Trophoblast cell (in vitro differentiated cells and primary cell): ENCODE measurements around the gene SLITRK5.

ENCODE experiments used
- DNase-seq, 2 donors: peaks; one replicate each; pipeline ENCODE4 v3.0.0-alpha.2; 2016
- H2AFZ ChIP-seq: 2 replicates; pipeline ENCODE4 v1.6.1; 2013; ENCODE audit warnings: low read length, moderate library complexity, mild to moderate bottlenecking; ENCODE audit not compliant: insufficient read depth, poor library complexity
- H2AK5ac ChIP-seq: 2 replicates; pipeline ENCODE4 v1.6.1; 2013; ENCODE audit warnings: mild to moderate bottlenecking, low read length
- H2BK120ac ChIP-seq: 2 replicates; pipeline ENCODE4 v1.6.1; 2013; ENCODE audit warnings: low read length, mild to moderate bottlenecking, moderate library complexity; ENCODE audit not compliant: insufficient read depth, poor library complexity
- H2BK12ac ChIP-seq: 2 replicates; pipeline ENCODE4 v1.6.1; 2013; ENCODE audit warnings: mild to moderate bottlenecking, low read length, moderate library complexity
- H2BK5ac ChIP-seq: 2 replicates; pipeline ENCODE4 v1.6.1; 2013; ENCODE audit warnings: low read length, low read depth, moderate library complexity, mild to moderate bottlenecking; ENCODE audit not compliant: poor library complexity
- H3K14ac ChIP-seq: 2 replicates; pipeline ENCODE4 v1.6.1; 2013; ENCODE audit warnings: mild to moderate bottlenecking, low read length
- H3K18ac ChIP-seq: 2 replicates; pipeline ENCODE4 v1.6.1; 2013; ENCODE audit warnings: mild to moderate bottlenecking, low read length
- H3K23ac ChIP-seq: 2 replicates; pipeline ENCODE4 v1.6.1; 2013; ENCODE audit warnings: low read length
- H3K27ac ChIP-seq: 2 replicates; pipeline ENCODE4 v1.5.1; 2013; ENCODE audit warnings: low read depth, mild to moderate bottlenecking, inconsistent platforms, low read length, moderate library complexity
- H3K27me3 ChIP-seq: 2 replicates; pipeline ENCODE4 v1.6.1; 2013; ENCODE audit warnings: inconsistent platforms, mild to moderate bottlenecking, low read length, moderate library complexity; ENCODE audit not compliant: insufficient read depth
- H3K36me3 ChIP-seq, 2 experiments: 1 replicate in 1 of 2; 2 replicates in 1 of 2; pipeline ENCODE4 v1.6.1; 2013; ENCODE audit warnings: low read length in 2 of 2, mild to moderate bottlenecking in 2 of 2, moderate library complexity in 1 of 2; ENCODE audit not compliant: insufficient read depth in 2 of 2, control insufficient read depth in 1 of 2
- H3K4ac ChIP-seq: 2 replicates; pipeline ENCODE4 v1.6.1; 2013; ENCODE audit warnings: low read depth, mild to moderate bottlenecking, low read length, moderate library complexity
- H3K4me1 ChIP-seq, 2 experiments: 1 replicate in 1 of 2; 2 replicates in 1 of 2; pipeline ENCODE4 v1.6.1; 2013; ENCODE audit warnings: low read length in 2 of 2, mild to moderate bottlenecking in 2 of 2, moderate library complexity in 1 of 2; ENCODE audit not compliant: insufficient read depth in 2 of 2, control insufficient read depth in 1 of 2
- H3K4me2 ChIP-seq: 2 replicates; pipeline ENCODE4 v1.6.1; 2013; ENCODE audit warnings: inconsistent platforms, mild to moderate bottlenecking, low read length, moderate library complexity
- H3K4me3 ChIP-seq: 2 replicates; pipeline ENCODE4 v1.5.1; 2013; ENCODE audit warnings: mild to moderate bottlenecking, low read depth, low read length, inconsistent platforms
- H3K79me1 ChIP-seq: one replicate; pipeline ENCODE4 v1.6.1; 2013; ENCODE audit warnings: low read length
- H3K79me2 ChIP-seq: 2 replicates; pipeline ENCODE4 v1.6.1; 2013; ENCODE audit warnings: low read length, mild to moderate bottlenecking; ENCODE audit not compliant: control insufficient read depth, insufficient read depth, poor library complexity
- H3K9ac ChIP-seq: 2 replicates; pipeline ENCODE4 v1.6.1; 2013; ENCODE audit warnings: mild to moderate bottlenecking, low read length
- H3K9me3 ChIP-seq: 2 replicates; pipeline ENCODE4 v1.6.1; 2013; ENCODE audit warnings: low read depth, mild to moderate bottlenecking, control low read depth, inconsistent platforms, low read length; ENCODE audit not compliant: insufficient read depth
- H4K12ac ChIP-seq: 2 replicates; pipeline ENCODE4 v1.6.1; 2013; ENCODE audit warnings: low read depth, mild to moderate bottlenecking, low read length, moderate library complexity
- H4K8ac ChIP-seq: 2 replicates; pipeline ENCODE4 v1.6.1; 2013; ENCODE audit warnings: low read depth, mild to moderate bottlenecking, low read length, moderate library complexity
- H4K91ac ChIP-seq: one replicate; pipeline ENCODE4 v1.6.1; 2013; ENCODE audit warnings: low read depth, mild to moderate bottlenecking, low read length, moderate library complexity
- WGBS: extraction: QIAGEN DNeasy Blood & Tissue Kit; methylation state at CpG from one replicate; pipeline ENCODE4 v1.1.7; 2013; ENCODE audit warnings: missing lambda C conversion rate; ENCODE audit not compliant: insufficient read length, insufficient coverage; ENCODE audit errors: extremely low coverage; 5-methylcytosine and 5-hydroxymethylcytosine counted together

The SLITRK5 gene

GRCh38 chr13:87696458-87696857, 25.3 kb downstream of the SLITRK5 start:
- no peak overlapping the region for H2BK120ac ChIP-seq
- H3K79me1 ChIP-seq = no peaks in the 10 kb centered on the region
- H4K8ac ChIP-seq = no peak overlapping the region
- H4K91ac ChIP-seq = no peak overlapping the region
- no peak overlapping the region for H3K9ac ChIP-seq
- no peak overlapping the region for H2BK5ac ChIP-seq
- no peak overlapping the region for H2AFZ ChIP-seq
- no peaks in the 10 kb centered on the region for H3K79me2 ChIP-seq
- H3K4me3 ChIP-seq = no peak overlapping the region
- no peak overlapping the region for H4K12ac ChIP-seq
- H3K27ac ChIP-seq = no peak overlapping the region
- H2AK5ac ChIP-seq = no peak overlapping the region
- H3K23ac ChIP-seq = no peak overlapping the region
- DNase-seq = no peak
- H3K4me2 ChIP-seq = no peak overlapping the region
- H2BK12ac ChIP-seq = no peak overlapping the region
- no CpG with 5 or more reads among the region's 1 CpG for WGBS
- H3K27me3 ChIP-seq = no peaks in the 10 kb centered on the region
- no peaks in the 10 kb centered on the region for H3K9me3 ChIP-seq
- no peak overlapping the region for H3K14ac ChIP-seq
- no peak overlapping the region for H3K18ac ChIP-seq
- no peak overlapping the region for H3K4ac ChIP-seq
- H3K4me1 ChIP-seq = no peaks in the 10 kb centered on the region
- no peaks in the 10 kb centered on the region for H3K36me3 ChIP-seq

- Histone ChIP-seq H4K8ac (no peak overlapping the region), H3K4me2 (no peak overlapping the region), H2AK5ac (no peak overlapping the region), H3K27me3 (no peaks in the 10 kb centered on the region), H4K91ac (no peak overlapping the region), H3K18ac (no peak overlapping the region), H2BK5ac (no peak overlapping the region), H3K36me3 (no peaks in the 10 kb centered on the region), H2BK12ac (no peak overlapping the region), H2BK120ac (no peak overlapping the region), H4K12ac (no peak overlapping the region), H3K9me3 (no peaks in the 10 kb centered on the region), H3K27ac (no peak overlapping the region), H3K9ac (no peak overlapping the region), H3K4me3 (no peak overlapping the region), H2AFZ (no peak overlapping the region), H3K23ac (no peak overlapping the region), H3K79me2 (no peaks in the 10 kb centered on the region), H3K4ac (no peak overlapping the region), H3K14ac (no peak overlapping the region), H3K4me1 (no peaks in the 10 kb centered on the region), H3K79me1 (no peaks in the 10 kb centered on the region)
- no peak for DNase-seq
- whole genome bisulfite sequencing = no CpG with 5 or more reads among the region's 2 CpGs
These were observed 27.1 kb downstream of the SLITRK5 start for GRCh38 chr13:87698268-87698667.

- Histone ChIP-seq H3K36me3 (no peaks in the 10 kb centered on the region), H4K8ac (no peak overlapping the region), H3K23ac (no peak overlapping the region), H3K9ac (no peak overlapping the region), H3K79me1 (no peaks in the 10 kb centered on the region), H3K4me2 (no peak overlapping the region), H3K27me3 (no peaks in the 10 kb centered on the region), H4K12ac (no peak overlapping the region), H3K4me1 (no peaks in the 10 kb centered on the region), H3K9me3 (no peaks in the 10 kb centered on the region), H2BK120ac (no peak overlapping the region), H2BK5ac (no peak overlapping the region), H3K4ac (no peak overlapping the region), H3K18ac (no peak overlapping the region), H2BK12ac (no peak overlapping the region), H3K4me3 (no peak overlapping the region), H2AK5ac (no peak overlapping the region), H3K79me2 (no peaks in the 10 kb centered on the region), H3K14ac (no peak overlapping the region), H4K91ac (no peak overlapping the region), H3K27ac (no peak overlapping the region), H2AFZ (no peak overlapping the region)
- no peak for DNase-seq
- WGBS = no CpG with 5 or more reads among the region's 1 CpG
These were observed 38.8 kb downstream of the SLITRK5 start for GRCh38 chr13:87709947-87710346.

GRCh38 chr13:87712012-87712411, 40.8 kb downstream of the SLITRK5 start:
- Histone ChIP-seq H3K4me2 (no peak overlapping the region), H3K14ac (no peak overlapping the region), H3K79me1 (no peaks in the 10 kb centered on the region), H3K4ac (no peak overlapping the region), H3K27ac (no peak overlapping the region), H3K27me3 (no peaks in the 10 kb centered on the region), H3K9ac (no peak overlapping the region), H2BK120ac (no peak overlapping the region), H3K9me3 (no peaks in the 10 kb centered on the region), H4K8ac (no peak overlapping the region), H3K18ac (no peak overlapping the region), H3K79me2 (no peaks in the 10 kb centered on the region), H3K4me3 (no peak overlapping the region), H3K36me3 (no peaks in the 10 kb centered on the region), H2BK12ac (no peak overlapping the region), H4K12ac (no peak overlapping the region), H3K4me1 (no peaks in the 10 kb centered on the region), H2AK5ac (no peak overlapping the region), H4K91ac (no peak overlapping the region), H2BK5ac (no peak overlapping the region), H3K23ac (no peak overlapping the region), H2AFZ (no peak overlapping the region)
- no peak for DNase-seq
- WGBS = no CpG with 5 or more reads among the region's 2 CpGs
